ENCODE results near the gene GPR161. TPM values are rescaled to one million over a fixed set of nuclear protein-coding genes. Genes with fewer than 3 reads are reported as not detected.
A peak's percentile ranks its signal among the peaks of the same experiment; 100 is the strongest.
"Not testable (repeated sequence)": the region's sequence is repeated elsewhere in the genome, so short reads cannot be mapped to it uniquely, and the experiment has no call there.

Gene GPR161
- total RNA-seq, 1 donor from 2014 or later = 0.04 TPM

- Mint-ChIP-seq H3K27ac (no peak overlapping the region), H3K4me1 (peaks cover 6% of the 10 kb centered on the region), H3K27me3 (no peaks in the 10 kb centered on the region), H3K4me3 (no peak overlapping the region), H3K36me3 (ENCODE audit: low read depth) (peaks cover 12% of the 10 kb centered on the region), H3K9me3 (no peaks in the 10 kb centered on the region)
- POLR2A ChIA-PET = no interaction called here
- CTCF ChIA-PET = no interaction called here
- no peak for TF ChIP-seq CTCF (IDR thresholded peaks at IDR 0.05)
- intact Hi-C loops (cut with micrococcal nuclease) = no loop called here
- ATAC-seq (ENCODE audit: low read depth) (no peak), DNase-seq (no peak)
These were observed 79.4 kb downstream of the GPR161 start for GRCh38 chr1:168057355-168057754.

- H3K4me1 Mint-ChIP-seq; H3K27ac Mint-ChIP-seq; H3K9me3 Mint-ChIP-seq; H3K4me3 Mint-ChIP-seq; H3K27me3 Mint-ChIP-seq; intact Hi-C loops (cut with micrococcal nuclease); CTCF ChIA-PET; POLR2A ChIA-PET; DNase-seq: not testable (repeated sequence)
- ATAC-seq (ENCODE audit: low read depth) = peak; percentile 71
- H3K36me3 Mint-ChIP-seq (ENCODE audit: low read depth) = peaks cover 16% of the 10 kb centered on the region
These were observed 80.6 kb downstream of the GPR161 start for GRCh38 chr1:168056152-168056551.

- Mint-ChIP-seq H3K27ac (no peak overlapping the region), H3K4me3 (no peak overlapping the region), H3K4me1 (peaks cover 6% of the 10 kb centered on the region), H3K27me3 (no peaks in the 10 kb centered on the region), H3K9me3 (no peaks in the 10 kb centered on the region), H3K36me3 (ENCODE audit: low read depth) (peaks cover 13% of the 10 kb centered on the region)
- ATAC-seq (ENCODE audit: low read depth) (no peak), DNase-seq (no peak)
- intact Hi-C loops (cut with micrococcal nuclease) = no loop called here
- no peak for TF ChIP-seq CTCF (IDR thresholded peaks at IDR 0.05)
- ChIA-PET CTCF (no interaction called here), POLR2A (no interaction called here)
These were observed 82.6 kb downstream of the GPR161 start for GRCh38 chr1:168054117-168054516.

GRCh38 chr1:168053681-168054080, 83.0 kb downstream of the GPR161 start:
- Mint-ChIP-seq H3K9me3 (no peaks in the 10 kb centered on the region), H3K27me3 (no peaks in the 10 kb centered on the region), H3K4me1 (peaks cover 6% of the 10 kb centered on the region), H3K27ac (no peak overlapping the region), H3K4me3 (no peak overlapping the region), H3K36me3 (ENCODE audit: low read depth) (peaks cover 14% of the 10 kb centered on the region)
- POLR2A ChIA-PET = no interaction called here
- TF ChIP-seq CTCF (IDR thresholded peaks at IDR 0.05) = no peak
- CTCF ChIA-PET = no interaction called here
- DNase-seq (no peak), ATAC-seq (ENCODE audit: low read depth) (no peak)
- intact Hi-C loops (cut with micrococcal nuclease) = no loop called here

- ChIA-PET POLR2A (no interaction called here), CTCF (no interaction called here)
- H3K36me3 Mint-ChIP-seq (ENCODE audit: low read depth) = peaks cover 16% of the 10 kb centered on the region
- ATAC-seq (ENCODE audit: low read depth) (no peak), DNase-seq (no peak)
- no peaks in the 10 kb centered on the region for H3K27me3 Mint-ChIP-seq
- TF ChIP-seq CTCF (IDR thresholded peaks at IDR 0.05) = no peak
- H3K9me3 Mint-ChIP-seq = no peaks in the 10 kb centered on the region
- H3K4me3 Mint-ChIP-seq = no peak overlapping the region
- no peak overlapping the region for H3K27ac Mint-ChIP-seq
- intact Hi-C loops (cut with micrococcal nuclease) = no loop called here
- H3K4me1 Mint-ChIP-seq = peaks cover 6% of the 10 kb centered on the region
These were observed 85.8 kb downstream of the GPR161 start for GRCh38 chr1:168050880-168051279.

- intact Hi-C loops (cut with micrococcal nuclease) = no loop called here
- CTCF ChIA-PET = no interaction called here
- H3K27me3 Mint-ChIP-seq = no peaks in the 10 kb centered on the region
- TF ChIP-seq CTCF (IDR thresholded peaks at IDR 0.05) = no peak
- ATAC-seq (ENCODE audit: low read depth) = no peak
- peaks cover 19% of the 10 kb centered on the region for H3K36me3 Mint-ChIP-seq (ENCODE audit: low read depth)
- H3K27ac Mint-ChIP-seq = no peak overlapping the region
- POLR2A ChIA-PET = no interaction called here
- DNase-seq = no peak
- H3K4me1 Mint-ChIP-seq = peaks cover 6% of the 10 kb centered on the region
- no peaks in the 10 kb centered on the region for H3K9me3 Mint-ChIP-seq
- H3K4me3 Mint-ChIP-seq = no peak overlapping the region
These were observed 86.4 kb downstream of the GPR161 start for GRCh38 chr1:168050307-168050706.
